ENCODE results near the gene WNT3.
A peak's percentile ranks its signal among the peaks of the same experiment; 100 is the strongest.

WNT3 gene

DNA sequence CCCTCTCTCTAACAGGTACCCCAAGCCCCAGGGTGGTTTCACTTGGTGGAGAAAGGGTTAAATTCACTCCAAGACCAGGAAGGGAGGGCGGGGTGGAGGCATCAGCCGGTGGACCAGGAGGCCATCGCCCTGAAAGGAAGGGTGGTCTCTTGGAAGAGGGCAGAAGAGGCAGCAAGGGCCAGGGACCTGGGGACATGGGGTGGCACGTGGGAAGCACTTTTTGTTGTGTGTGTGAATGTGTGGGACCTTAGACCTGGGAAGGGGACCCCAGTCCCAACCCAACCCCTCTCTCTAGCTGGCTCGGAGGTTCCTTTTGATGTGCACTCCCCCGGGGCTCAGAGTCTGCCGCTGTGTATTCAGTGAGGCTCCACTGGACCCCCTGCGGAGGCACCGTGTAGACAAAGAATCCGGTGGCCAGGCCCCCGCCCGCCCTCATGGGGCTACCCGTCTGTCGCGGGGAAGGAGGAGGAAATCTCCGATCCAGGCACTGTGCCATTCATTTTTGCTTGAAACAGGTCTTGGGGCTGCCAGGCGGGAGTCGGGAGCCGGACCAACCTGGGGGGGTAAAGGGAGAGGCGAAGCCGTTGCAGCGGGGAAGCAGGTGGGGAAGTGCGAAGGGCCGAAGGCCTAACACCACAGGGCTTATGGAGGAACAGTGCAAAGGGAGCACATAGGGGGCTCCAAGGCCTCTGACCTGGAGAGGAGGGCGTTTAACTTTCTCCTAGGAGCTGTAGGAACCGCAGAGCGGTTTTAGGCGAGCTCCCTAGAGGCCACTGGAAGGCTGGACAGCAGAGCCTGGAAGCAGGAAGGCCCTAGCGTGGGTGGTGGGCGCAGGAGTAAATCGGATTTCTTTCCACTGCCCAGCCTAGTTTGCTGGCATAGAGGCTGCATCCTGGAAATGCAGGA lies 3.2 kb upstream of the WNT3 start:
- Histone ChIP-seq H3K4me1 (ENCODE audit: control insufficient read depth, insufficient read depth, low read length) (peaks cover 28% of the 10 kb centered on the region), H3K27ac (ENCODE audit: low read depth, low read length) (peak overlapping the region; percentile 88; the same call in 1 of the 2 replicates)

DNA sequence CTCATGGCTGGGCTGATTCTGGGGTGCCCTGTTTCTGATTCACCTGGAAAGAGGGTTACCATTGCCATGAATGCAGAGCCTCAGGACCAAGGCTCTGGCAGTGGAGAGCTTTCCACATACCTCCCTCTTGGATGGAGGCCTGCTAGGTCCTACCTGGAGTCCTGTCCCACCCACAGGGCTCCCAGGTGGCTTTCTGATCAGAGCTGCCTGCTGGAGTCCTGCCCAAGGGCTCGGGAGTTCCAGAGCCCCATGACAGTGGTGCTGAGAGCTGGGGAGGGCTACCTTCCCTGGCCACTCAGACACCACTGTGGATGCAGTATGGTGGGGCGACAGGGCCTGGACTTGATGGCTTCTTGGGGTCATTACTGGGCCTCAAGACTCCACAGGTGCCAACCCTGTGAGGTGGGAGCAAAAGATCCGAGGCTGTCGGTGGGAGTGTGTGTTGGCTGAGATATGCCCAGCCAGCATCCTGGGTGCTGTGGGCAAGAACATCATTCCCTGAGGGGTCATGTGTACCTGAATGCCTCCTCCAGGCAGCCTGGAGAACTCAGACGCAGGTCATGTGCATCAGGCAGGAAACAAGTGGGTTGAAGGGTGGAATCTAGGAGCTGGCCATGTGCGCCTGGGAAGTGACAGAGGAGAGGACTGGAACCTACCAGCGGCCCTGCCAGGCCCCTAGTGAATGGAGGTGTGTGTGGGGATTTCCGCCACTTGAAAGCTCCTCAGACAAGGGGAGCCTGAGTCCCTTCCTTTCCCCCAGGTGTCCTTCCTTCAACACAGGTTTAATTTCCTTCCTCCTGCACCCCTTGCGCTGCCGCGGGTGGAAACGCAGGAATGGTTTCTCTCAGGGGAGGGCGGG lies 2.3 kb upstream of the WNT3 start:
- H3K27ac ChIP-seq (ENCODE audit: low read depth, low read length): peak overlapping the region; percentile 88; the same call in 1 of the 2 replicates
- H3K9me3 ChIP-seq (ENCODE audit: control insufficient read depth, insufficient read depth, low read depth, low read length): no peaks in the 10 kb centered on the region
- no peaks in the 10 kb centered on the region for H3K36me3 ChIP-seq (ENCODE audit: control insufficient read depth, insufficient read depth, low read length)
- H3K4me3 ChIP-seq (ENCODE audit: low read depth, low read length): peak overlapping the region; percentile 76
- peaks cover 62% of the 10 kb centered on the region for H3K27me3 ChIP-seq (ENCODE audit: control insufficient read depth, insufficient read depth, low read length)
- H3K4me1 ChIP-seq (ENCODE audit: control insufficient read depth, insufficient read depth, low read length): peaks cover 37% of the 10 kb centered on the region
- H3K9ac ChIP-seq (ENCODE audit: low read length): peak overlapping the region; percentile 96

More for the DNA sequence above, 3.2 kb upstream of the WNT3 start:
- no peaks in the 10 kb centered on the region for H3K36me3 ChIP-seq (ENCODE audit: control insufficient read depth, insufficient read depth, low read length)
- no peaks in the 10 kb centered on the region for H3K9me3 ChIP-seq (ENCODE audit: control insufficient read depth, insufficient read depth, low read depth, low read length)
- peaks cover 53% of the 10 kb centered on the region for H3K27me3 ChIP-seq (ENCODE audit: control insufficient read depth, insufficient read depth, low read length)
- peak overlapping the region; percentile 76 for H3K4me3 ChIP-seq (ENCODE audit: low read depth, low read length)
- peak overlapping the region; percentile 96 for H3K9ac ChIP-seq (ENCODE audit: low read length)

DNA sequence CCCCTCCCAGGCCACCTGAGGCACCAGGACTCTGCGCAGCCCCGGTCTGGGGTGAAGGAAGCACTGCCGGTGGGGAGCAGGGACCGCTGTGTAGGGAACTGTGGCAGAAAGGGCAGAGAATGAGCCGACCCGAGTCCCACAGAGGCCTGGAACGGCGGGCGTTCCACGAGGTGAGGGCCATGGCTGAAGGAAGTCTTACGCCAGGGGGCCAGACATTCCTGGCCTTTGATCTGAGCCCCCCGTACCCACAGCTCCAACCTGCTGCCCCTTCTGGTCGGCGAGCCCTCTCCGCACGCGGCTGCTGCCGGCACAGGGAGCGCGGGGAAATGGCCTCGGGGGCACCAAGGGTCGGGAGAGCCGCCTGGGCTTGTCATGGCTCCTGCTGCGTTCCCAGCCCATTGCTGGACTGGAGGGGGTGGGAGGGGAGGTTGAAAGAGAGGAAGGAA lies 1.4 kb upstream of the WNT3 start:
- Histone ChIP-seq H3K36me3 (ENCODE audit: control insufficient read depth, insufficient read depth, low read length) (no peaks in the 10 kb centered on the region), H3K9me3 (ENCODE audit: control insufficient read depth, insufficient read depth, low read depth, low read length) (no peaks in the 10 kb centered on the region), H3K4me3 (ENCODE audit: low read depth, low read length) (peak overlapping the region; percentile 76), H3K4me1 (ENCODE audit: control insufficient read depth, insufficient read depth, low read length) (peaks cover 46% of the 10 kb centered on the region), H3K27me3 (ENCODE audit: control insufficient read depth, insufficient read depth, low read length) (peaks cover 66% of the 10 kb centered on the region), H3K27ac (ENCODE audit: low read depth, low read length) (peak overlapping the region; percentile 88; the same call in 1 of the 2 replicates), H3K9ac (ENCODE audit: low read length) (peak overlapping the region; percentile 96)

DNA sequence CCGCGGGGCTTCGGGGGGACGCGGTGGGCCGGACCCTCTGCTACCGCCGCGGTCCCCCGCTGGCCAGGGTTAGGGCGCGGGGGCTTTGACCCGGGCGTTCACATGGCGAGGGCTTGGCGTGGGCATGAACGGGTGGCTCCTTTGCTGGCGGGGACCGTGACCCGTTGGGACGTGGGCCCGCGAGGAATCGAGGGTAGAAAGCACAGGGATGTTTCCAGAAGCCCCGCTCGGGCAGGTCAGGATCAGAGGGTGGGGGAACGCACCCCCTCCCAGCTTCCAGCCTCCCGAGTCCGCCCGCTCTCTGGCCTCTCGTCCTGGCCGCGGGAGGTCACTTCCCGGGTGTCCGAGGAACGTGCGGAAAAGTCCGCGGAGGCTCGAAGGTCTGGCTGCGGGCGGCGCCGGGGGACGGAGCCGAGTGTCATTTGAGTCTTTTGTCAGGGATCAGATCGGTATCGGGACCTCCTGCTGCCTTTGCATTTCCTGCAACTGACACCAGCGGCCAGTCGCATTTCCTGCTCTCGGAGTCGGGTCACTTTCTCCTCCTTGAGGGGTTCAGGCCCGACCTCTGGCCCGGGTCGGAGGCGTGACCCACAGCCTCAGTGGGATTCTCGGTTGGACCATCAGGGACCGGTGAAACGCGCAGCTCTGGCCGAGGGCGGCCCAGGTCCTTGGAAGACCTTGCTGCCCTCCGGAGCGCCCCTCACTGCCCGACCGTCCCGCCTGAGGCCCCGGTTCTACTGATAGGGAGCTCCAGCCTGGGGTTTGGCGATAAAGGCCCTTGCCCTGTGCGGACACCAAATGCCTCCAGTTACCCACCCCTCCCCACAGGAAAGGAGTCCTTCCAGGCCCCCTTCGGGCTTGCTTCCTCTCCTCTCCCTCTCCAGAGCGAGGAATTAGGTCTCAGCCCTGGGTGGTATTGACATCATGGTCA lies 702 bp upstream of the WNT3 start:
- Histone ChIP-seq H3K27me3 (ENCODE audit: control insufficient read depth, insufficient read depth, low read length) (peaks cover 66% of the 10 kb centered on the region), H3K4me1 (ENCODE audit: control insufficient read depth, insufficient read depth, low read length) (peaks cover 53% of the 10 kb centered on the region), H3K9me3 (ENCODE audit: control insufficient read depth, insufficient read depth, low read depth, low read length) (no peaks in the 10 kb centered on the region), H3K27ac (ENCODE audit: low read depth, low read length) (peak overlapping the region; percentile 88; the same call in 1 of the 2 replicates), H3K36me3 (ENCODE audit: control insufficient read depth, insufficient read depth, low read length) (no peaks in the 10 kb centered on the region), H3K4me3 (ENCODE audit: low read depth, low read length) (peak overlapping the region; percentile 76), H3K9ac (ENCODE audit: low read length) (peak overlapping the region; percentile 96)

DNA sequence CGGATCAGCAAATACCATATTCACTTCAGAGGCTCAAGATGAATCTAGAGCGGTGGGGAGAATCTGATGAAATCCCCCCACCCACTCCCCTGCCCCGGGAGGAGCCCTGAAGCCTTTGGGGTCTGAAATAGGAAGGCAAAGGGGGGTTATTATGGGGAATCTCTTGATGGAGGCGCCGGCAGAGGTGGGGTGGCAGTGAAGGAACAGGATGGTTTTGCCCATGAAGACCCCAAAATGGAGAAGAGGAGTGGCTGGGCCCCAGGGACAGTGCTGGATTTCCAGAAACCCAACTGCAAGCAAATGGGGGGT lies 637 bp downstream of the WNT3 start:
- H3K27ac ChIP-seq (ENCODE audit: low read depth, low read length): peak overlapping the region; percentile 54; the same call in 1 of the 2 replicates
- H3K9ac ChIP-seq (ENCODE audit: low read length): peak overlapping the region; percentile 85
- no peaks in the 10 kb centered on the region for H3K36me3 ChIP-seq (ENCODE audit: control insufficient read depth, insufficient read depth, low read length)
- peak overlapping the region; percentile 76 for H3K4me3 ChIP-seq (ENCODE audit: low read depth, low read length)
- H3K9me3 ChIP-seq (ENCODE audit: control insufficient read depth, insufficient read depth, low read depth, low read length): no peaks in the 10 kb centered on the region
- H3K27me3 ChIP-seq (ENCODE audit: control insufficient read depth, insufficient read depth, low read length): peaks cover 66% of the 10 kb centered on the region
- H3K4me1 ChIP-seq (ENCODE audit: control insufficient read depth, insufficient read depth, low read length): peaks cover 67% of the 10 kb centered on the region

DNA sequence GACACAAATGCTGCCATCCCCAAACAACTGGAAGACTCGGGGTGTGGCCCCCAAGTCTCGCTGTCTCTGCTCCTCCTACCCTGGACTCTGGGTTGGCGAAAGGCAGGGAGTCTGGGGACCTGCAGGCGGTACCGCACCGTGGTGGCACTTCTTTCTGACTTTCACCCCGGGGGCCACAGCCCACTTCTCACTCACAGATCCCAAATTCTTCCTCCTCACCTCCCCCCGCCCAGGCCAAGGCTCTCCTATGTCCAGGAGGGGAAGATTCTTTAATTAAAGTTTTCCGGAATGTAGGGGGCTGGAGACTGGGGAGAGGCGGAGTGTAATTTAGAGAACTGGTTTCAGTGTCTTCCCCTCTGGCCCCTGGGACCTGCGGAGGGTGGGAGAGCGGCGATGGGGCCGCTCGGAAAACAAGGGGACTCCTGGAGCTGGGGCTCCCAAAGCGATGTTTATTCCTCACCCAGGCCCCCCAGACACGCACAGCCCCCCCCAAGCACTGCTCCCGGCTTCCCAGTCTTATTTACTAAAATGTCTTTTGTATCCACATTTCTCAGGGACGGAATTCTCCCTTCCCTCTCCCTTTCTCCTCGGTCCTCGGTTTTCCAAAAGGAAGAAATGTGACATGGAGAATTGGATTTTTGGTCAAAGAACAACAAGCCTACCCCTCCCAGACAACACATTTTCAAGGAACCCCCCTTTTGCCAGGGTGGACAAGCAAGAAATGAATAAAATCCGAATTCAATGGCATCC lies 1.2 kb downstream of the WNT3 start:
- peak overlapping the region; percentile 76 for H3K4me3 ChIP-seq (ENCODE audit: low read depth, low read length)

DNA sequence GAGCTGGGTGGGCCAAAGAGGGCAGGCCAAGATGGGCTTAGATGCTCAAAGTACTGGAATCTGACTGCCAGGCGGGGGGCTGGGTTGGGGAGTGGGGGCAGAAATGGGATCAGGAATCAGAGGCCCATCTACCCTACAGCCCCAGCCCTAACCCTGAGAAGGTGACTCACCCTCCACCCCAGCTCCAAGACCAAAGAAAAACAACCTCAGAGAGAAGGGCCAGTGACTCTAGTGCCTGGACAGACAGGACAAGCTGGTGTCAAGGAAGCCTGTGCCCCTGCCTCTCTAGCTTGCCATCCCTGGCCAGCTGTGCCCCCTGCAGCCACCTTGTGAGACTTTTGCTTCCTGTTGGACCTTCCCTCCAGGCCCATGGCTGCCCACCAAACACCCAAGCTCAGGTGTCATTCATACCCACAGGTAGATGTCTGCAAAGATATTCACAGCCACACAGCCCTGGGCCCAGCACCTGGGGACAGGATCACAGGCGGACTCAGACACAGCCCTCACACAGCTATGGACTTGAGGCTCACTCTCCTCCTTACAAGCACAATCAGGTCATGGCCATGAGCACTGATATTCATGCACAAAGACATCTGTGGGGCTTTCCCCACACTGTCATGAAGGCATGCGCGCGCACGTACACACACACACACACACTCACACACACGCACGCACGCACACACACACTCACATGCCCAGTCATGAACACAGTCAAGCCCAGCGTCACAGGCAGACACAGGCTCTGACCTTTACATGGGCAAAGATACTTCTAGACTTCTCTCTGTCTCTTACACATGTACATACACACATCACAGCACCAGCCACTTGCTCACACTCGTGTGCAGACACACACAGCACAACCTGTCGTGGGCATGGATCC lies 2.8 kb downstream of the WNT3 start:
- Histone ChIP-seq H3K36me3 (ENCODE audit: control insufficient read depth, insufficient read depth, low read length) (peaks cover 3% of the 10 kb centered on the region; the same call in 1 of the 2 replicates), H3K27me3 (ENCODE audit: control insufficient read depth, insufficient read depth, low read length) (peaks cover 48% of the 10 kb centered on the region), H3K4me1 (ENCODE audit: control insufficient read depth, insufficient read depth, low read length) (peaks cover 76% of the 10 kb centered on the region), H3K27ac (ENCODE audit: low read depth, low read length) (no peak overlapping the region), H3K4me3 (ENCODE audit: low read depth, low read length) (peak overlapping the region; percentile 76; the same call in 1 of the 2 replicates), H3K9me3 (ENCODE audit: control insufficient read depth, insufficient read depth, low read depth, low read length) (no peaks in the 10 kb centered on the region), H3K9ac (ENCODE audit: low read length) (peak overlapping the region; percentile 85)

More for the DNA sequence above, 1.2 kb downstream of the WNT3 start:
- Histone ChIP-seq H3K36me3 (ENCODE audit: control insufficient read depth, insufficient read depth, low read length) (no peaks in the 10 kb centered on the region), H3K4me1 (ENCODE audit: control insufficient read depth, insufficient read depth, low read length) (peaks cover 72% of the 10 kb centered on the region), H3K9ac (ENCODE audit: low read length) (peak overlapping the region; percentile 85), H3K27me3 (ENCODE audit: control insufficient read depth, insufficient read depth, low read length) (peaks cover 63% of the 10 kb centered on the region), H3K9me3 (ENCODE audit: control insufficient read depth, insufficient read depth, low read depth, low read length) (no peaks in the 10 kb centered on the region), H3K27ac (ENCODE audit: low read depth, low read length) (peak overlapping the region; percentile 54; the same call in 1 of the 2 replicates)

DNA sequence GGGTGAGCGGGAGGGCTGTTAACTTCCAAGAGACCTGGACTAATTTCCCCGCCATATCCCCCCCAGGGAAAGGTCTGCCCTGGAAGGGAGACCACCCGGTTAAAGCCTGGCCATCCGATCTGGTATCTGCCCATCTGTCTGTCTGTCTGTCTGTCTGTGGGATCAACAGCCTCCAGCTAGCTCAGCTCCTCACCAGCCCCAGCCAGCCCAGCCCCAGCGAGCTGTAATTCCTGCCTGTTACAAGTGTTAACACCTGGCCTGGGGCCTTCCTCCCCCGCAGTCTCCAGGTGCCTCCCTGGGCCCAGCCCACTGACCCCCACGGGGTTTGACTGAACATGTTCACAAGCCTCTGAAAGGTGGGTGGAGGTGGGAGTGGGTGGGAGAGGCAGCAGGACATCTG lies 4.0 kb downstream of the WNT3 start:
- peak overlapping the region; percentile 10; the same call in 1 of the 2 replicates for H3K4me3 ChIP-seq (ENCODE audit: low read depth, low read length)
- H3K9ac ChIP-seq (ENCODE audit: low read length): no peak overlapping the region
- no peak overlapping the region for H3K27ac ChIP-seq (ENCODE audit: low read depth, low read length)
- peaks cover 76% of the 10 kb centered on the region for H3K4me1 ChIP-seq (ENCODE audit: control insufficient read depth, insufficient read depth, low read length)
- H3K27me3 ChIP-seq (ENCODE audit: control insufficient read depth, insufficient read depth, low read length): peaks cover 36% of the 10 kb centered on the region
- H3K9me3 ChIP-seq (ENCODE audit: control insufficient read depth, insufficient read depth, low read depth, low read length): no peaks in the 10 kb centered on the region
- H3K36me3 ChIP-seq (ENCODE audit: control insufficient read depth, insufficient read depth, low read length): peaks cover 3% of the 10 kb centered on the region; the same call in 1 of the 2 replicates

DNA sequence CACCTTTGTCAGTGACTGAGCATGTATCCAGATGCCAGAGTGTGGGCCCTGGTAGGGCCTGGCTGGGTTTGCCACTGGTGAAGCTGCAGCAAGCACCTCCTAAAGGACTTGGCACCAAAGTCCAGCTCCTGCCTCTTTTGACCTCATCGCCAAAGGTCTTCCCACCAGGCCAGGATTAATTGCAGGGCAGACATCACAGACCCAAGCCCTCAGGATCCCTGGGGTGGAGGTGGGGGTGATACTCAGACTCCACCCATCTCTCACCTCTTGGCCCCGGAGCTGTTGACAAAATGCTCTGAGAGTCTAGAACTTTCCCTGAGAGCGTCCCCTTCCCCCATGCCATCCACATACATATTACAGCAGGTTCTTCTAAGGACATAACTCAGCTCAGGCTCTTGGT lies 4.6 kb downstream of the WNT3 start:
- no peaks in the 10 kb centered on the region for H3K9me3 ChIP-seq (ENCODE audit: control insufficient read depth, insufficient read depth, low read depth, low read length)
- H3K4me3 ChIP-seq (ENCODE audit: low read depth, low read length): no peak overlapping the region
- peaks cover 31% of the 10 kb centered on the region for H3K27me3 ChIP-seq (ENCODE audit: control insufficient read depth, insufficient read depth, low read length)
- H3K4me1 ChIP-seq (ENCODE audit: control insufficient read depth, insufficient read depth, low read length): peaks cover 78% of the 10 kb centered on the region
- no peak overlapping the region for H3K9ac ChIP-seq (ENCODE audit: low read length)
- H3K27ac ChIP-seq (ENCODE audit: low read depth, low read length): no peak overlapping the region
- peaks cover 3% of the 10 kb centered on the region; the same call in 1 of the 2 replicates for H3K36me3 ChIP-seq (ENCODE audit: control insufficient read depth, insufficient read depth, low read length)
